Neural cell (in vitro differentiated cells): Measurements from ENCODE around the gene MIPOL1.

ENCODE experiments used
- EZH2 ChIP-seq: fragments of 200-600, 300-800 bp; shearing (Covaris generic), sonication (generic); IDR thresholded peaks from 2 replicates; pipeline ENCODE4 v1.6.1; 2014; ENCODE audit warnings: antibody characterized with exemption, low read length, borderline replicate concordance, mild to moderate bottlenecking; ENCODE audit not compliant: insufficient read depth, poor library complexity, severe bottlenecking
- TAF1 ChIP-seq: IDR thresholded peaks from 2 replicates; pipeline ENCODE4 v1.6.1; 2012; ENCODE audit warnings: low read depth
- TF ChIP-seq, protein P1 (sequence below): fragments of 450-650 bp; IDR thresholded peaks from 2 replicates; pipeline ENCODE4 v1.5.1; 2014; ENCODE audit warnings: antibody characterized with exemption, mild to moderate bottlenecking, moderate library complexity; ENCODE audit not compliant: poor library complexity, severe bottlenecking

DNA sequence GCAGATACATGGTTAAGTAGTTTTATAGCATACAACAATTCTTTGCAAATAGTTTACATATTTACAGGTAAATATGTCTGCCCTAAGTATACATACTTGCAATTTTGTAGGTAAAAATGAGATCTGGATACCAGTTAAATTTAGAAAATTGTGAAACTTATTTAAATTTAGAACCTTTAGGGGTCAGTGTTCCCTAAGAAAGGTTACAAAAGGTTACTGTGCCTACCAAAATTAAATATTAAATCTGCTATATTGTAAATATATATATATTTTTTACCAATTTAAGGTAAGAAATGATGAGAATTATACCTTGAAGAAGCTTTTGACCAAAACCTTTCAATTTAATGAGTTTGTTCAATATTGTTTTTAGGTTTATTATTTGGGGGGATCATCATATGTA, 54.0 kb downstream of the MIPOL1 start:
- TF ChIP-seq, protein P1, sequence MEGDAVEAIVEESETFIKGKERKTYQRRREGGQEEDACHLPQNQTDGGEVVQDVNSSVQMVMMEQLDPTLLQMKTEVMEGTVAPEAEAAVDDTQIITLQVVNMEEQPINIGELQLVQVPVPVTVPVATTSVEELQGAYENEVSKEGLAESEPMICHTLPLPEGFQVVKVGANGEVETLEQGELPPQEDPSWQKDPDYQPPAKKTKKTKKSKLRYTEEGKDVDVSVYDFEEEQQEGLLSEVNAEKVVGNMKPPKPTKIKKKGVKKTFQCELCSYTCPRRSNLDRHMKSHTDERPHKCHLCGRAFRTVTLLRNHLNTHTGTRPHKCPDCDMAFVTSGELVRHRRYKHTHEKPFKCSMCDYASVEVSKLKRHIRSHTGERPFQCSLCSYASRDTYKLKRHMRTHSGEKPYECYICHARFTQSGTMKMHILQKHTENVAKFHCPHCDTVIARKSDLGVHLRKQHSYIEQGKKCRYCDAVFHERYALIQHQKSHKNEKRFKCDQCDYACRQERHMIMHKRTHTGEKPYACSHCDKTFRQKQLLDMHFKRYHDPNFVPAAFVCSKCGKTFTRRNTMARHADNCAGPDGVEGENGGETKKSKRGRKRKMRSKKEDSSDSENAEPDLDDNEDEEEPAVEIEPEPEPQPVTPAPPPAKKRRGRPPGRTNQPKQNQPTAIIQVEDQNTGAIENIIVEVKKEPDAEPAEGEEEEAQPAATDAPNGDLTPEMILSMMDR = no peak
- TF ChIP-seq TAF1 (no peak), EZH2 (no peak)
